Germinal center (tissue), 1 donor: Measurements from ENCODE around the gene LANCL2.
"Not testable (repeated sequence)": the region's sequence is repeated elsewhere in the genome, so short reads cannot be mapped to it uniquely, and the experiment has no call there.

Source experiments
- DNase-seq: peaks from one replicate; pipeline ENCODE4 v3.0.0; 2012; ENCODE audit warnings: mixed read lengths, low spot score

The LANCL2 gene

DNA sequence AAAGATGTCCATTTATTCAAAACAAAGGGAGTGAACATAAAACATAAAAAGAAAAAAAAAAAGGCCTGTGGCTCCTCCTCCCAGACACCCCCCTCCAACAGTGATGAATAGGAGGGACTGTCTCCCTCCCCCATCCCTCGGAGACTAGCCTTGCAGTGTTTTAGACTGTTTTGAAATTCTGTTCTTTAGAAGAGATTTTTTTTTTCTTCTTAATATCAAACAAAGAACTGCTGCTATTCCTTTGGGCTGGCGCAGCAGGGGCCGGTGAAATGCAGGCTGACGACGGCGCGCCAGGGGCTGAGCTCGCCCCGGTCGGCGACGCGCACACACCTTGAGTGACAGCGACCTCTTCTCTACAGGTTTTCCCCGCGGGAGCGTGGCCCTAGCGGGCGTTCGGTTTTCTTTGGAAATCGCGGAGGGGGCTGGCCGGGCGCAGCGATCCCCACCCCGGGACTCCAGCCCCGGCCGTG lies at the start of gene LANCL2:
Gene LANCL2 (plus strand): TSS at position 133 of the 470 bp plus-strand sequence. CDS start 689 bp downstream, outside the sequence.
- DNase-seq: peak; percentile 17

GRCh38 chr7:55325371-55325792 lies 39.8 kb upstream of the LANCL2 start:
- DNase-seq: no peak

DNA sequence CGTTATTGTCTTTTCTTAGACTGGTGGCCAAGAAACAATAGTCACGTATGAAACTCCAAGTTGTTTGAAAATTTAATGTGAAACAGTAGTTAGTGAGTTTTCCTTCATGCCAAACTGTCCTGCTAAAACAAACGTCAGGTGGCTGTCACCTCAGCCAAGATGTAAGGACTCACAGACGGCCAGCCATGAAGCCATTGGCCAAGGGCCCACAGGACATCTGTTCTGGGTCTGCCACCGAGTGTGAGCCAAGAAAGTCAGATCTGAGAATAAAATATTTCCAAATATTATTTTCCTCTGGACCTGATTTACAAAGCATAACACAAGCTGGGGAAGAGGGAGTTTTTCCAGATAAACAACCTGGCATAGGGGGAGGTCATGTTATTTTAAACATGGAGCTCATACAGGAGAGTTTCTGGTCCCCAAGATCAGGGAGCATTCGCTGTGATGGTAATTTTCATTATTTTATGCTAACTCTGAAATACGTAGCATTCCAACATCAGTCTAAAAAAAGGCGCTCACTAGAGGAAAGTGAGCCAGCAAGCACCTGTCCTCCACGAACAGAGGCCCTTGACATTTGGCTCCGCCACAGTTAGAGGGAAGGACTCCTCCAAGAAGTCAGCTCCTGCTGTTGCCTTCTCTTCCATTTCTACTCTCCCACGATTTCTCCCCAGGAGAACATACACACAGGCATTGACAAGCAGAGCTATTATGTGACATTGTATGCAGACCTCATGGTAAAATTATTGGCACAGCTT lies 38.9 kb upstream of the LANCL2 start:
- DNase-seq: no peak

- no peak for DNase-seq
These were observed 38.1 kb upstream of the LANCL2 start for GRCh38 chr7:55326945-55327626.

- no peak for DNase-seq
These were observed 30.0 kb upstream of the LANCL2 start for GRCh38 chr7:55335151-55335550.

DNA sequence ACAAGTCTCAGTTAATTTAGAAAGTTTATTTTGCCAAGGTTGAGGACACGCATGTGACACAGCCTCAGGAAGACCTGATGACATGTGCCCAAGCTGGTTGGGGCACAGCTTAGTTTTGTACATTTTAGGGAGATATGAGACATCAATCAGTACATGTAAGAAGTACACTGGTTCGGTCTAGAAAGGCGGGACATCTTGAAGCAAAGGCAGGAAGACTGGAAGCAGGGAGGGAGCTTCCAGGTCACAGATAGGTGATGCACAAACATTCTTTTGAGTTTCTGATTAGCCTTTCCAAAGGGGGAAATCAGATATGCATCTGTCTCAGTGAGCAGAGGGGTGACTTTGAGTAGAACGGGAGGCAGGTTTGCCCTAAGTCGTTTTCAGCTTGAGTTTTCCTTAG lies 29.4 kb upstream of the LANCL2 start:
- DNase-seq: no peak

GRCh38 chr7:55336540-55336939 lies 28.6 kb upstream of the LANCL2 start:
- DNase-seq: no peak

DNA sequence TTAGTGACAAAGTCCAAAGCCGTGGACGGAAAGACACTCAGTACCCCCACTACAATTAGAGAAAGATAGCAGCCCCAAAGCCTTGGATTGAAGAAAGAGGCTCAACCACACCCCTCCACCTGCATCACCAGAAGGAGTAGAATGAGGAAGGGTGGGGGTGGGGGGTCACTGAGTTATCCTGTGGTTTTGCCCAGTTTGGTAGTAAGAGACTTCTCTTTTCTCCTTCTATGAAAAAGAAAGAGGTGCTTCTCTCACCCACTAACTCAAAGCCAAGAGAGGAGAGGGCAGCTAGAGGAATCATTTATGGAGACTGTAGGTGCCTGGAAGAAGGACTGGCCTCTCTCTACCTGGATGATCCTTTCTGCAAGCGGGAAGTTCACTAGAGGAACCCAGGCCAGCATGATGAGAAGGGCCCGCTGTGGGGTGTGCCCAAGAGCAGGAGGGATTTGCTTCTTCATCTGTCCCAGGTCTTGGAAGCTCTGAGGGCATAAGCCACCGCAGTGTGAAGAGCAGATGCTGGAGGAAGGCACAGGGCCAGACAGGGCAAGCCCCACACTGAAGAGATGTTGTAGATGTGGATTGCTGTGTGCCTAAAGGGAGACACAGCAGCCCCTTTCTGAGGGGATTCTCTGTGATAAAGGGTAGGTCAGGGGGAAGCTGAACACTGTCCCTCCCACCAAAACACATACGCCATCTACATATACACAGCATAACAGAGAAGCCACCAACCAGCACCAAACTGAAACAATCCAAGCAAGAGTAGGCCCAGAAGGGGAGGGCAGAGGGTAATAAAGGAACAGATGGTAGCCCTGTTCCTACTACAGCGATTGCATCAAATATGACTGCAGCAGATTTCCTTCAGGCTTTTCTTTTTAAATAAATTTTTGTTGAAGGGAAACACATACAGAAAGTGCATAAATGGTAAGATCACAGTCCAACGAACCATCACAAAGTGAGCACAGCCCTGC lies 25.8 kb upstream of the LANCL2 start:
- DNase-seq: no peak

- no peak for DNase-seq
These were observed 22.8 kb upstream of the LANCL2 start for GRCh38 chr7:55342216-55342871.

DNA sequence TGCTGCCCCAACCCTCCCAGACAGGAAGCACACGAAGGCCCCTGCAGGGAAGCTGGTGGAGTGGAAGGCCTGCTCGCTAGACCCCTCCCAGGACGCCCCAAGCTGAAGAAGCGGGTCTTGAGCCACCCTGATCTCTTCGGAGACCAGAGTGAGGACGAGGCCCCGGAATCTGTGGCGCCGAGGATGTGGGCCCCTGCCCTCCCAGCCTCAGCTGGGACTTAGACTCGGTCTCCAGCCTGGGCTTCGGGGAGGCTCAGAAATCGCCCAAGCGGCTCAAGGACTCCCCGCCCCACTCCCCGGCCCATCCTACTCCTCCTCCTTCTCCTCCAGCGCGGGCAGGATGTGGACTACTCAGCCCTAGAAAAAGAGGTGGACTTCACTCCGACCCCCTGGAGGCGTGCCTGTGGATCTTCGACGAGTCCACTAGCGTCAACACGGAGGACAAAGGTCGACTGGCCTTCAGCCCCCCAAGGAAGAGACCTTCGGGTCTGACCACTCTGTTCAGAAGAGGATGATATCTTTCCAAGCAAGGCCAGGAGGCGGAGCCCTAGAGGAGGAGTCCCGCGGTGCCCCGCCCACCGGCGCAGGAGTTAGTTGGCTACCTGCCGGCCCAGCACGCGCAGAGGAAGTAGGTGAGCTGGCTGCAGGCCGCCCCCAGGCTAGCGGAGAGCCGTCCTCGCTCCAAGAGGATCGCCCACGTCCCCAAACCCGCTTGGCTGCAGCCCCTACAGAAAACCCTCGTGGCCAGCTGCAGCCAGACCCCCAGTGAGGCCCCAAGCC lies 21.9 kb upstream of the LANCL2 start:
- DNase-seq: no peak

DNA sequence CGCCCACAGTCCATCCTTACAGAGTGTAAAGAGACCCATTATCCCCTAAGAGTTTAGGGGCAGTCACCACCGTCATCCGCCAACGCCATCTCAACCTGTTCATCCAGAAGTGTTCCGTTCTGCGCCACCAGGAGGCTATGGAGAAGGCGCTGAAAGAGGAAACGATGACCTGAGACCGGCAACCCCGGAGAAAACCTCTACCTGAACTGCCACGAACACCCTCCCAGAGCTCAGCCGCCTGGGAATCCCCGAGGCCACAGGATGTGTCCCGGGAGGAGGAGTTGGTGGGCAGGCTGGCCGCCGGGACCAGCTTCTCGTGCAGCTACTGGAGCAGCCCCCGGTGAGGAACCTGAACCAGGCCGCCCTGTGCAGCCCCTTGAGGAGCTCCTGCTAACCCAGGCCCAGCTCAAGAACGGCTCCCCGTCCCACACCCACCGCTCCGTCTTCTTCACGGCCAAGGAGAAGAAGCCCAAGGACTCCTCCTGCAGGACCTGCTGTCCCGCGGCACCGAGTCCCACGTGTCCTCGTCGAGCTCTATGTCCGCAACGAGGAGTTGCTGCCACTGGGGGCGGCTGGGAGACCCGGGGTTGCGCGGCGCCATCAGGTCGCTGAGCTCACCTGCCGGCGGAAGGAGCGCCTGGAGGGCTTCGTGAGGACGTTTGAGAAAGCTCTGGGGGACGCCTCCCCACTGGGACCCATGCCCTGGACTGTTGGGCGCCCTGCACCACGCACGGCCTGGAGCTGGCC lies 21.1 kb upstream of the LANCL2 start:
- no peak for DNase-seq

- DNase-seq: no peak
These were observed 20.3 kb upstream of the LANCL2 start for GRCh38 chr7:55344840-55345239.

DNA sequence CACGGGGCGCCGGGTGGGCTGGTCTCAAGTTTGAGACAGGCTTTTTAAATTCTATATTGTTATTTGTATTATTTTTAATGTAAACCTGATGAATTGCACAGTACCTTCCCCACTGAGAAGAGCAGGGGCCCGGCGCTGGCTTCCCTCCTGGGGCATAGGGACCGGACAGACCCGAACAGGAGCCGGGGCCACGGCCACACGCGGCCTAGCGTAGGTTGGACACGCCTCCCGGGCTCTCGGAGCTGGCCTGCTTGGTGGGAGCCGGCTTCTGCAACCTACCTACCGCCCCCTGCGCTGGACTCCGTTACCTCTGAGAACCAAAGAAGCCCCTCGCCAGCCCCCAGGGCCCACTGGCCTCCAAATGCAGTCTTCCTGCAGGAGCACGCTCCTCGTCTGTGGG lies 19.8 kb upstream of the LANCL2 start:
- DNase-seq: no peak

- no peak for DNase-seq
These were observed 16.6 kb upstream of the LANCL2 start for GRCh38 chr7:55348502-55348901.

DNA sequence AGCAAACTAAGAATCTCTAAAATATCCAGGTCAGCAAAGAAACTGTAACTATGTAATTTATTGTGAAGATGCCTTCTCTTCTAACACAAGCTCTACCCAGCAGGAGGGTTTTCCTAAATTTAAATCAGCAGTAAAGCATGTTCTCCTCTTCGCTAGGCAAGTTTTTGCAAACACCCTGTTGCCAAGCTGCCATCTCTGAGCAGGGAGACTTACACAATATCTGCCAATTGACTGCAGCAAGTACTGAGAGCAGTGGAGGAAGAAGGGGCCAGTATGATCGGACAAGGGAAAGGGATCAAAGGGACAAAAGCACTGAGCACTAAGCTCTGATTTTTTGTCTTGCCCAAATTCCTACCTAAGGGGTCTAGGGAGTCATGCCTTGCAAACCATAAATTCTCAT lies 16.0 kb upstream of the LANCL2 start:
- no peak for DNase-seq

DNA sequence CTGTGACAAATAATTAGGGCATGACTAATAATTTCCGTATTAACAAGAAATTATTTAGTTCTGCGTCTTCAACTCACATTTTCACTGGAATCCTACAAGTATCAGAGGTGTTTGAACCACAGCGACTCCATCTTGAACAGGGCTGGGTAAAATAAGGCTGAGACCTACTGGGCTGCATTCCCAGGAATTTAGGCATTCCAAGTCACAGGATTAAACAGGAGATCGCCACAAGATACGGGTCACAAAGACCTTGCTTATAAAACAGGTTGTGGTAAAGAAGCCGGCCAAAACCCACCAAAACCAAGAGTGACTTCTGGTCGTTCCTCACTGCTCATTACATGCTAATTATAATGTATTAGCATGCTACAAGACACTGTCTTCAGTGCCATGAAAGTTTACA lies 14.9 kb upstream of the LANCL2 start:
- DNase-seq: no peak

DNA sequence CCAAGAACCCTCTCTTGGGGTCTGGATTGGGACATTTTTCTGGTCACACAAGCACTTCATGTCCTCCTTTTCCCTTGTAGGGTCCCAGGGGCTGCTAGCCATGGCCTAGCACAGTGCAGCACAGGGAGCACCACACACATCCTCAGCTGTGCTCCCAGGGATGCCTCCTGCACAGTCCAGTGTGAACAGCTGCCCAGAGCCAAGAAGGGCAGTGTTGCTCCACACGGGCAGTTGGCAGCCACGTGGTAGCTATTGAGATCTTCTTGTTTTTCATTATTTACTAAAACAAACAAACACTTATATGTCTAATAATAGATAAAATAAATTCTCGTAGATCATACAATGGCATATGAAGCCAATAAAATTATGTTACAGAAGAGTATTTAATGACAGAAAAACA lies 13.9 kb upstream of the LANCL2 start:
- DNase-seq: no peak

DNA sequence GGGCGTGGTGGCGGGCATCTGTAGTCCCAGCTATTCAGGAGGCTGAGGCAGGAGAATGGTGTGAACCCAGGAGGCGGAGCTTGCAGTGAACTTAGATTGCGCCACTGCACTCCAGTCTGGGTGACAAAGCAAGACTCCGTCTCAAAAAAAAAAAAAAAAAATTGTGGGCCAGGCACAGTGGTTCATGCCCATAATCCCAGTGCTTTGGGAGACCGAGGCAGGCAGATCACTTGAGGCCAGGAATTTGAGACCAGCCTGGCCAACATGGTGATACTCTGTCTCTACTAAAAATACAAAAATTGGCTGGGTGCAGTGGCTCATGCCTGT lies 12.2 kb upstream of the LANCL2 start:
- not testable (repeated sequence) for DNase-seq

DNA sequence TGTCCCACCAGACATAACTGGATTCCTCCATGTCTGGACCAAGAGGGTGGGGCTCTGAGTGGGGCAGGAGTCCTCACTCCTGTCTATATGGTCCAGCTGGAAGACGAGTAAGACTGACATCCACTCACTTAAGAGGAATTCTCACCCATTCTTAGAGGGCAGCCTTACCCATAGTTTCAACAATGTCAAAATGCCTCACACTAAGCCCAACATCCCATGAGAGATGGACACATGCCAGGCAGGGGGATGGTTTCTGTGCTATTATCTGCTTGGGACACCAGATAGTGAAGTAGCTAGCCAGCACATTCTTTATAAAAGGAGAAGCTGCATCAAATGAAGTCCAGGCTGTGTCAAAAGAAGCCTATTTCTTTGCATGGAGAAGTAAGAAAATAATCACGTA lies 4.7 kb upstream of the LANCL2 start:
- DNase-seq: no peak

DNA sequence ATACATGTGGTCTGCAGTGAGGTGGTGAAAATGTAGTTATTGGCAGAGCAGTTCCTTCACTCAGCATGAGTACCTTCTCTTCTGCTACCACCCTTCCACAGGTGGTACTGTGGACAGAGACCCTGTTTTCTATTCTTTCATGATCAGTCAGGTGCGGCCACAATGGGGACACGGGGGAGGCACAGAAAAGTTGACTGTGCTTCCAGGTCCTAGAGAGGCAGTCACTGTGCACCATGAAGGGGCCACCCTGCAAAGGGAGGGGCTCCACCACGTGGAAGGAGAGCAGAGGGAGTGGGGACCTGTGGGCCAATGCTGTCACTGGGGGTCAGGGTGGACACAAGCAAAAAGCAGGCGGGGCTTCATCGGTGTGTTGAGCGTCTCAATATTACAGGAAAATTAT lies 3.6 kb upstream of the LANCL2 start:
- no peak for DNase-seq
